ENCODE results near the gene POLR2I. TPM values are rescaled to one million over a fixed set of nuclear protein-coding genes. Genes with fewer than 3 reads are reported as not detected.

Gene POLR2I
- total RNA-seq, 1 experiment from 2014 or later, result 165 TPM

DNA sequence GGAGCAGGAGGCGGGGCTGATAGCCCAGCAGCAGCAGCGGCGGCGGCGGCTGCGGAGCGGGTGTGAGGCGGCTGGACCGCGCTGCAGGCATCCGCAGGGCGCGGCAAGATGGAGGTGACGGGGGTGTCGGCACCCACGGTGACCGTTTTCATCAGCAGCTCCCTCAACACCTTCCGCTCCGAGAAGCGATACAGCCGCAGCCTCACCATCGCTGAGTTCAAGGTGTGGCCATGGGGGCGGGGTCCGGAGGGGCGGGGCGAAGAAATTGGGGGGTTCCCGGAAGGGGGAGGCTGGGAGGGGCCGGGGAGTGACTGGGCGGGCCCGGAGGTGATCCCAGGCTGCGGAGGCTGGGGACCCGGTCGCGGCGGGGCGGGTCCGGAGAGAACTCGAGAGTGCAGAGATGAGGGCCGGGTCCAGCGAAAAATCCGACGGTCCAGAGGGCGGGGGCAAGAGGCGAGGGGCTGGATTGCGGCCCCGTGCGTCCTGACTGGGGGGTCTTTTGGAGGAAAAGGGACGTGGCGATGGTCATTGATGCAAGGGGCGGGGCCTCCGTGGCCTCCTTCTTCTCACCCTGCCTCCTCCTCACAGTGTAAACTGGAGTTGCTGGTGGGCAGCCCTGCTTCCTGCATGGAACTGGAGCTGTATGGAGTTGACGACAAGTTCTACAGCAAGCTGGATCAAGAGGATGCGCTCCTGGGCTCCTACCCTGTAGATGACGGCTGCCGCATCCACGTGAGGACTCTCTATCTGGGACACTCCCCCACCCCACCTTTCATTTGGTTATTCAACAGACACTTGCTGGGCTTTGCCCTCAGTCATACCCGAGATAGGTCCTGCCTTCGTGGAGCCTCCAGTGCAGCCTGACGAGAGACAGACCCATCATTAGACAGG is 1.0 kb upstream of the POLR2I start, which contains the start of gene TBCB:
TBCB (plus strand) TSS at position 16 of the 891 bp plus-strand sequence; CDS start at position 109, 93 bp downstream.
- TF ChIP-seq NR1H2 (CRISPR knock-in tag; IDR thresholded peaks at IDR 0.05) (no peak), ESRRA (CRISPR knock-in tag; IDR thresholded peaks at IDR 0.05; ENCODE audit: borderline replicate concordance) (0 out of 2 replicates have a peak, but pooled peaks have one; percentile 12)
- Mint-ChIP-seq H3K27me3 (ENCODE audit: low read depth) (peaks cover 3% of the 10 kb centered on the region), H3K9me3 (no peaks in the 10 kb centered on the region), H3K36me3 (peaks cover 31% of the 10 kb centered on the region), H3K4me1 (peaks cover 40% of the 10 kb centered on the region), H3K4me3 (peak within 1 kb of the TSS; percentile 95), H3K27ac (peak within 1 kb of the TSS; percentile 100)
- DNase-seq (ENCODE audit: low spot score), result peak; percentile 78
- ChIA-PET POLR2A (interaction anchor here (1.0 to 1.5 kb wide), 2 partner anchors 13 to 62 kb away, joined by 6 to 7 read pairs; partner anchors contain the start of gene THAP8), CTCF (interaction anchor here (0.7 to 2.8 kb wide), 4 partner anchors 9 to 138 kb away, joined by 3 to 28 read pairs (median 3); no protein-coding TSS in a partner anchor)
- peak; percentile 12 for ATAC-seq

DNA sequence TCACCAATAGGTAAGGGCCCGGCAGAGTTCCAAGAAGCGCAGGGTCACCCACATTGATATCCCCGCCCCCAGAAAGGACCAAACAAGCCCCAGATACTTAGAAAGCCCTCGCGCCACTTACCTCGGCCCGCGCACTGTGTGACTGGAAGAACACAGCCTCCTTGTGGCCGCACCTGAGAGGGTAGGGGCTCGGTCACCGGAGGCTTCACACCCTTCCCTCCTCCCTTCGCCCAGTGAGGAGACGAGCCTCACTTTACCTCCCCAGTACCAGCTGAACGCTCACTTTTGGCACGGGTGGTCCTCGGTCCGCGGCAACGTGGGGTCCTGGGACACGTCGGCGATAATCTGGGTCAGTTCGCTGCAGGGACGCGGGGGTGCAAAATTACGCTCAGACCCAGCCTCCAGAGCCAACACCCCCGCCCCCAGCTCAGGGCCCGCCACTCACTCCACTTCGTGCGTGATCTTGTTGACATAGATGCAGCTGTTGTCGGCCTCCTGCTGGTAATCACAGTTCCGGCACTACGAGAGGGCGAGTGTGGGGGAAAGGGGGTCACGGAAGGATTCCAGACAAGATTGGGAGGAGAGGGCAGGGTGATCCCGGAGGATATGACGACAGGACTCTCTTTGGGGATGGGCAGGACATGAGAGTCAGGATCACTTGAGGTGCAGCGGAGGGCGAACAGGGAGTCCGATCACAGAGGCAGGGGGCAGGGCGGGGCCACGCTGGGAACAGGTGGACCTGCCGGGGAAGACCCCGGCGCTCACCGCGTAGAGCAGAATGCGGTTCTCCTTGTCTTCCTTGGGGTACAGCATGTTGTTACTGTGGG is 568 bp downstream of the POLR2I start:
- Mint-ChIP-seq H3K27ac (peak overlapping the region; percentile 85), H3K27me3 (ENCODE audit: low read depth) (peaks cover 3% of the 10 kb centered on the region), H3K9me3 (no peaks in the 10 kb centered on the region), H3K4me1 (peaks cover 30% of the 10 kb centered on the region), H3K36me3 (peaks cover 28% of the 10 kb centered on the region), H3K4me3 (peak overlapping the region; percentile 95)
- DNase-seq (ENCODE audit: low spot score) (peak; percentile 51), ATAC-seq (0 out of 2 replicates have a peak, but pooled peaks have one; percentile 2)
- POLR2A ChIA-PET, result interaction anchor here (1.5 kb wide), 1 partner anchor 14 kb away, joined by 7 read pairs; no protein-coding TSS in a partner anchor
- CTCF ChIA-PET, result interaction anchor here (1.2 to 2.8 kb wide), 3 partner anchors 14 to 58 kb away, joined by 3 to 28 read pairs (median 3); no protein-coding TSS in a partner anchor
- TF ChIP-seq ZNF416 (CRISPR knock-in tag; IDR thresholded peaks at IDR 0.05) (no peak), ZNF121 (CRISPR knock-in tag; IDR thresholded peaks at IDR 0.05) (peak; percentile 2; the same call in 1 of the 2 replicates)
- TF ChIP-seq, protein P1, sequence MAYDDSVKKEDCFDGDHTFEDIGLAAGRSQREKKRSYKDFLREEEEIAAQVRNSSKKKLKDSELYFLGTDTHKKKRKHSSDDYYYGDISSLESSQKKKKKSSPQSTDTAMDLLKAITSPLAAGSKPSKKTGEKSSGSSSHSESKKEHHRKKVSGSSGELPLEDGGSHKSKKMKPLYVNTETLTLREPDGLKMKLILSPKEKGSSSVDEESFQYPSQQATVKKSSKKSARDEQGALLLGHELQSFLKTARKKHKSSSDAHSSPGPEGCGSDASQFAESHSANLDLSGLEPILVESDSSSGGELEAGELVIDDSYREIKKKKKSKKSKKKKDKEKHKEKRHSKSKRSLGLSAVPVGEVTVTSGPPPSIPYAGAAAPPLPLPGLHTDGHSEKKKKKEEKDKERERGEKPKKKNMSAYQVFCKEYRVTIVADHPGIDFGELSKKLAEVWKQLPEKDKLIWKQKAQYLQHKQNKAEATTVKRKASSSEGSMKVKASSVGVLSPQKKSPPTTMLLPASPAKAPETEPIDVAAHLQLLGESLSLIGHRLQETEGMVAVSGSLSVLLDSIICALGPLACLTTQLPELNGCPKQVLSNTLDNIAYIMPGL (CRISPR knock-in tag; IDR thresholded peaks at IDR 0.05), result 0 out of 2 replicates have a peak, but pooled peaks have one; percentile 31

DNA sequence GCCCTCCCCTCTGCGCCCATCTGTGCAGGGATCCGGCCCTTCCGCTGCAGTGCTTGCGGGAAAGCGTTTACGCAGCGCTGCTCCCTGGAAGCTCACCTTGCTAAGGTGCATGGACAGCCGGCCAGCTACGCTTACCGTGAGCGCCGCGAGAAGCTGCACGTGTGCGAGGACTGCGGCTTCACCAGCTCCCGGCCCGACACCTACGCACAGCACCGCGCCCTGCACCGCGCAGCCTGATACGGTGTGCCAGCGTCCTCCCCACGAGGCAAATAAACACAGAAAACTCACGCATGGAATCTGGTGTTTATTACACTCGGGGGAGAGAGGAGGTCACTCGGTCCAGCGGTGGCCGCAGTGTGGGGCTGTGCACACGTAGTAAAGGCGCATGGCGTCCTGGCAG is 1.2 kb downstream of the POLR2I start:
- no peak for ATAC-seq
- POLR2A ChIA-PET, result interaction anchor here (0.6 kb wide), 1 partner anchor 16 kb away, joined by 6 read pairs; no protein-coding TSS in a partner anchor
- no peak overlapping the region for H3K27ac Mint-ChIP-seq
- no peaks in the 10 kb centered on the region for H3K9me3 Mint-ChIP-seq
- DNase-seq (ENCODE audit: low spot score), result no peak
- peak overlapping the region; percentile 95 for H3K4me3 Mint-ChIP-seq
- peaks cover 3% of the 10 kb centered on the region for H3K27me3 Mint-ChIP-seq (ENCODE audit: low read depth)
- H3K36me3 Mint-ChIP-seq, result peaks cover 25% of the 10 kb centered on the region
- CTCF ChIA-PET, result interaction anchor here (2.8 kb wide), 1 partner anchor 15 kb away, joined by 28 read pairs; no protein-coding TSS in a partner anchor
- H3K4me1 Mint-ChIP-seq, result peaks cover 30% of the 10 kb centered on the region
- TF ChIP-seq GRHL2 (CRISPR knock-in tag; IDR thresholded peaks at IDR 0.05; ENCODE audit: insufficient replicate concordance, severe bottlenecking) (no peak), PRRX2 (CRISPR knock-in tag; IDR thresholded peaks at IDR 0.05) (no peak), ETV6 (CRISPR knock-in tag; IDR thresholded peaks at IDR 0.05) (no peak), ZNF423 (CRISPR knock-in tag; IDR thresholded peaks at IDR 0.05) (no peak), RELA (CRISPR knock-in tag; IDR thresholded peaks at IDR 0.05; ENCODE audit: borderline replicate concordance) (no peak), CREB1 (CRISPR knock-in tag; IDR thresholded peaks at IDR 0.05) (no peak)
- TF ChIP-seq, protein P1 (CRISPR knock-in tag; IDR thresholded peaks at IDR 0.05), result no peak
- TF ChIP-seq, protein P2, sequence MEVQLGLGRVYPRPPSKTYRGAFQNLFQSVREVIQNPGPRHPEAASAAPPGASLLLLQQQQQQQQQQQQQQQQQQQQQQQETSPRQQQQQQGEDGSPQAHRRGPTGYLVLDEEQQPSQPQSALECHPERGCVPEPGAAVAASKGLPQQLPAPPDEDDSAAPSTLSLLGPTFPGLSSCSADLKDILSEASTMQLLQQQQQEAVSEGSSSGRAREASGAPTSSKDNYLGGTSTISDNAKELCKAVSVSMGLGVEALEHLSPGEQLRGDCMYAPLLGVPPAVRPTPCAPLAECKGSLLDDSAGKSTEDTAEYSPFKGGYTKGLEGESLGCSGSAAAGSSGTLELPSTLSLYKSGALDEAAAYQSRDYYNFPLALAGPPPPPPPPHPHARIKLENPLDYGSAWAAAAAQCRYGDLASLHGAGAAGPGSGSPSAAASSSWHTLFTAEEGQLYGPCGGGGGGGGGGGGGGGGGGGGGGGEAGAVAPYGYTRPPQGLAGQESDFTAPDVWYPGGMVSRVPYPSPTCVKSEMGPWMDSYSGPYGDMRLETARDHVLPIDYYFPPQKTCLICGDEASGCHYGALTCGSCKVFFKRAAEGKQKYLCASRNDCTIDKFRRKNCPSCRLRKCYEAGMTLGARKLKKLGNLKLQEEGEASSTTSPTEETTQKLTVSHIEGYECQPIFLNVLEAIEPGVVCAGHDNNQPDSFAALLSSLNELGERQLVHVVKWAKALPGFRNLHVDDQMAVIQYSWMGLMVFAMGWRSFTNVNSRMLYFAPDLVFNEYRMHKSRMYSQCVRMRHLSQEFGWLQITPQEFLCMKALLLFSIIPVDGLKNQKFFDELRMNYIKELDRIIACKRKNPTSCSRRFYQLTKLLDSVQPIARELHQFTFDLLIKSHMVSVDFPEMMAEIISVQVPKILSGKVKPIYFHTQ (CRISPR knock-in tag; IDR thresholded peaks at IDR 0.05), result no peak
- TF ChIP-seq, protein P3, sequence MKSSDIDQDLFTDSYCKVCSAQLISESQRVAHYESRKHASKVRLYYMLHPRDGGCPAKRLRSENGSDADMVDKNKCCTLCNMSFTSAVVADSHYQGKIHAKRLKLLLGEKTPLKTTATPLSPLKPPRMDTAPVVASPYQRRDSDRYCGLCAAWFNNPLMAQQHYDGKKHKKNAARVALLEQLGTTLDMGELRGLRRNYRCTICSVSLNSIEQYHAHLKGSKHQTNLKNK (CRISPR knock-in tag; IDR thresholded peaks at IDR 0.05), result no peak
- TF ChIP-seq, protein P4, sequence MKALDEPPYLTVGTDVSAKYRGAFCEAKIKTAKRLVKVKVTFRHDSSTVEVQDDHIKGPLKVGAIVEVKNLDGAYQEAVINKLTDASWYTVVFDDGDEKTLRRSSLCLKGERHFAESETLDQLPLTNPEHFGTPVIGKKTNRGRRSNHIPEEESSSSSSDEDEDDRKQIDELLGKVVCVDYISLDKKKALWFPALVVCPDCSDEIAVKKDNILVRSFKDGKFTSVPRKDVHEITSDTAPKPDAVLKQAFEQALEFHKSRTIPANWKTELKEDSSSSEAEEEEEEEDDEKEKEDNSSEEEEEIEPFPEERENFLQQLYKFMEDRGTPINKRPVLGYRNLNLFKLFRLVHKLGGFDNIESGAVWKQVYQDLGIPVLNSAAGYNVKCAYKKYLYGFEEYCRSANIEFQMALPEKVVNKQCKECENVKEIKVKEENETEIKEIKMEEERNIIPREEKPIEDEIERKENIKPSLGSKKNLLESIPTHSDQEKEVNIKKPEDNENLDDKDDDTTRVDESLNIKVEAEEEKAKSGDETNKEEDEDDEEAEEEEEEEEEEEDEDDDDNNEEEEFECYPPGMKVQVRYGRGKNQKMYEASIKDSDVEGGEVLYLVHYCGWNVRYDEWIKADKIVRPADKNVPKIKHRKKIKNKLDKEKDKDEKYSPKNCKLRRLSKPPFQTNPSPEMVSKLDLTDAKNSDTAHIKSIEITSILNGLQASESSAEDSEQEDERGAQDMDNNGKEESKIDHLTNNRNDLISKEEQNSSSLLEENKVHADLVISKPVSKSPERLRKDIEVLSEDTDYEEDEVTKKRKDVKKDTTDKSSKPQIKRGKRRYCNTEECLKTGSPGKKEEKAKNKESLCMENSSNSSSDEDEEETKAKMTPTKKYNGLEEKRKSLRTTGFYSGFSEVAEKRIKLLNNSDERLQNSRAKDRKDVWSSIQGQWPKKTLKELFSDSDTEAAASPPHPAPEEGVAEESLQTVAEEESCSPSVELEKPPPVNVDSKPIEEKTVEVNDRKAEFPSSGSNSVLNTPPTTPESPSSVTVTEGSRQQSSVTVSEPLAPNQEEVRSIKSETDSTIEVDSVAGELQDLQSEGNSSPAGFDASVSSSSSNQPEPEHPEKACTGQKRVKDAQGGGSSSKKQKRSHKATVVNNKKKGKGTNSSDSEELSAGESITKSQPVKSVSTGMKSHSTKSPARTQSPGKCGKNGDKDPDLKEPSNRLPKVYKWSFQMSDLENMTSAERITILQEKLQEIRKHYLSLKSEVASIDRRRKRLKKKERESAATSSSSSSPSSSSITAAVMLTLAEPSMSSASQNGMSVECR (CRISPR knock-in tag; IDR thresholded peaks at IDR 0.05; ENCODE audit: borderline replicate concordance), result no peak

All from WTC11 (cell line).